Ishikawa (cell line): ENCODE measurements around the gene ZSWIM5.

Source experiments
- CEBPB ChIP-seq: IDR thresholded peaks from 2 replicates; pipeline ENCODE4 v1.6.1; 2012
- CREB1 ChIP-seq: IDR thresholded peaks from 2 replicates; pipeline ENCODE4 v1.6.1; 2012; ENCODE audit warnings: low read depth
- EGR1 ChIP-seq: IDR thresholded peaks from 2 replicates; pipeline ENCODE4 v1.6.1; 2012
- EP300 ChIP-seq: IDR thresholded peaks from 2 replicates; pipeline ENCODE4 v1.6.1; 2012; ENCODE audit warnings: borderline replicate concordance
- NFIC ChIP-seq: IDR thresholded peaks from 2 replicates; pipeline ENCODE4 v1.6.1; 2012
- RAD21 ChIP-seq: IDR thresholded peaks from 2 replicates; pipeline ENCODE4 v1.6.1; 2012; ENCODE audit warnings: low read depth
- TCF12 ChIP-seq: IDR thresholded peaks from 2 replicates; pipeline ENCODE4 v1.6.1; 2012; ENCODE audit warnings: low read depth
- YY1 ChIP-seq: IDR thresholded peaks from 2 replicates; pipeline ENCODE4 v1.6.1; 2012; ENCODE audit warnings: low read depth
- TF ChIP-seq, protein P1 (sequence below): IDR thresholded peaks from 2 replicates; pipeline ENCODE4 v1.6.1; 2012; ENCODE audit warnings: low read depth, mild to moderate bottlenecking
- TF ChIP-seq, protein P2 (sequence below): IDR thresholded peaks from 2 replicates; pipeline ENCODE4 v1.6.1; 2012

DNA sequence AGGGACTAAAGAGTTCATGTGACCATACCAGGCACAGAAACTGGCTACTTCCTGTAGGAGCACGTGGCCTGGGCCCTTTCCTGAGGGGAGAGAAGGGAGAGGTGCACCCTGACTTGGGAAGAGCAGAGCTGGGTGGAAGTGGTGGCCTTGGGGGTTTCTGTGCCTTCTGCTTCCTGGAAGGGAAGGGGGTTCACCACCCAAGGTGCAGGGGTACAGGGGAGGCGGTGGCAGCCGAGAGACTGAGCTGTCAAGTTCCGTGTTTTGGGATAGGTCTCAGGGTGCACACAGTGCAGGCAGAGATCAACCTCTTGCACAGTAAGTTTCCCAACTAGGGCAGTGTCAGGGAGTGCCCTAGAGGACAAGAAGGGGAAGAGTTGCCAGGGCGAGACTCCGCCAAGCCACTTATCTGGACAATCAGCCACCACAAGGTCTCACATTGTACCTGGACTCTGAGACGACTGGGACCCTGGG lies 205.4 kb downstream of the ZSWIM5 start:
- TF ChIP-seq TCF12, result no peak
- TF ChIP-seq EP300, result no peak
- TF ChIP-seq, protein P1, sequence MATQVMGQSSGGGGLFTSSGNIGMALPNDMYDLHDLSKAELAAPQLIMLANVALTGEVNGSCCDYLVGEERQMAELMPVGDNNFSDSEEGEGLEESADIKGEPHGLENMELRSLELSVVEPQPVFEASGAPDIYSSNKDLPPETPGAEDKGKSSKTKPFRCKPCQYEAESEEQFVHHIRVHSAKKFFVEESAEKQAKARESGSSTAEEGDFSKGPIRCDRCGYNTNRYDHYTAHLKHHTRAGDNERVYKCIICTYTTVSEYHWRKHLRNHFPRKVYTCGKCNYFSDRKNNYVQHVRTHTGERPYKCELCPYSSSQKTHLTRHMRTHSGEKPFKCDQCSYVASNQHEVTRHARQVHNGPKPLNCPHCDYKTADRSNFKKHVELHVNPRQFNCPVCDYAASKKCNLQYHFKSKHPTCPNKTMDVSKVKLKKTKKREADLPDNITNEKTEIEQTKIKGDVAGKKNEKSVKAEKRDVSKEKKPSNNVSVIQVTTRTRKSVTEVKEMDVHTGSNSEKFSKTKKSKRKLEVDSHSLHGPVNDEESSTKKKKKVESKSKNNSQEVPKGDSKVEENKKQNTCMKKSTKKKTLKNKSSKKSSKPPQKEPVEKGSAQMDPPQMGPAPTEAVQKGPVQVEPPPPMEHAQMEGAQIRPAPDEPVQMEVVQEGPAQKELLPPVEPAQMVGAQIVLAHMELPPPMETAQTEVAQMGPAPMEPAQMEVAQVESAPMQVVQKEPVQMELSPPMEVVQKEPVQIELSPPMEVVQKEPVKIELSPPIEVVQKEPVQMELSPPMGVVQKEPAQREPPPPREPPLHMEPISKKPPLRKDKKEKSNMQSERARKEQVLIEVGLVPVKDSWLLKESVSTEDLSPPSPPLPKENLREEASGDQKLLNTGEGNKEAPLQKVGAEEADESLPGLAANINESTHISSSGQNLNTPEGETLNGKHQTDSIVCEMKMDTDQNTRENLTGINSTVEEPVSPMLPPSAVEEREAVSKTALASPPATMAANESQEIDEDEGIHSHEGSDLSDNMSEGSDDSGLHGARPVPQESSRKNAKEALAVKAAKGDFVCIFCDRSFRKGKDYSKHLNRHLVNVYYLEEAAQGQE, result no peak
- TF ChIP-seq NFIC, result no peak
- TF ChIP-seq RAD21, result no peak
- no peak for TF ChIP-seq YY1
- TF ChIP-seq, protein P2, sequence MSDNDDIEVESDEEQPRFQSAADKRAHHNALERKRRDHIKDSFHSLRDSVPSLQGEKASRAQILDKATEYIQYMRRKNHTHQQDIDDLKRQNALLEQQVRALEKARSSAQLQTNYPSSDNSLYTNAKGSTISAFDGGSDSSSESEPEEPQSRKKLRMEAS, result no peak
- no peak for TF ChIP-seq CEBPB
- no peak for TF ChIP-seq EGR1
- no peak for TF ChIP-seq CREB1
